ENCODE measurements around the gene HDAC2.

- TF ChIP-seq CTCF (IDR thresholded peaks at IDR 0.05) (no peak), POLR2A (IDR thresholded peaks at IDR 0.05) (no peak)
Observed at GRCh38 chr6:113969888-113970804, 802 bp downstream of the HDAC2 start.

Data from lower leg skin (tissue), 3 donors.